IMR-90 (cell line): ENCODE data around the gene DNAJC4. TPM values are rescaled to one million over a fixed set of nuclear protein-coding genes. Genes with fewer than 3 reads are reported as not detected.

Experiments
- ATAC-seq: fragments of 200-7000 bp; cut with Tn5 transposase; 2 replicates; pipeline ENCODE4 v1.9.1; 2020; ENCODE audit warnings: low read depth, mild to moderate bottlenecking, moderate library complexity
- BruUV-seq: library from RNA; stranded (reverse); fragments of 400-500 nt; replicated peaks from 2 replicates; lab custom pipeline; 2021; lab: Mats Ljungman, UMichigan
- CTCF ChIA-PET: fragments of 300-600 bp; formaldehyde crosslinking; extraction: SDS; loops from one replicate; lab custom pipeline; 2021; ENCODE audit warnings: antibody characterized with exemption; lab: Yijun Ruan, JAX
- POLR2A ChIA-PET: fragments of 300-600 bp; sonication (Branson Sonifier 250); formaldehyde crosslinking; loops from one replicate; lab custom pipeline; 2022; ENCODE audit warnings: antibody characterized with exemption; ENCODE audit not compliant: unreplicated experiment; lab: Charles Lee
- DNase-seq: peaks from one replicate; pipeline ENCODE4 v3.0.0; 2013
- H2AFZ ChIP-seq: replicated peaks from 2 replicates; pipeline ENCODE3; 2013; ENCODE audit warnings: low read length, mild to moderate bottlenecking; ENCODE audit not compliant: poor library complexity
- H2AK5ac ChIP-seq: 2 replicates; pipeline ENCODE4 v1.6.1; 2013; ENCODE audit warnings: low read depth, low read length, inconsistent platforms
- H2AK9ac ChIP-seq: replicated peaks from 2 replicates; pipeline ENCODE3; 2013; ENCODE audit warnings: mild to moderate bottlenecking, low read depth, low read length, moderate library complexity; ENCODE audit not compliant: poor library complexity
- H2BK120ac ChIP-seq: 2 replicates; pipeline ENCODE4 v1.6.1; 2013; ENCODE audit warnings: low read depth, low read length, inconsistent platforms
- H2BK15ac ChIP-seq: 3 replicates; pipeline ENCODE4 v1.6.1; 2013; ENCODE audit warnings: low read depth, low read length, inconsistent platforms
- H2BK20ac ChIP-seq: 2 replicates; pipeline ENCODE4 v1.6.1; 2013; ENCODE audit warnings: low read depth, mild to moderate bottlenecking, inconsistent platforms, low read length, moderate library complexity
- H2BK5ac ChIP-seq: 2 replicates; pipeline ENCODE4 v1.6.1; 2013; ENCODE audit warnings: mild to moderate bottlenecking, low read depth, low read length, inconsistent platforms; ENCODE audit not compliant: poor library complexity, severe bottlenecking
- H3K14ac ChIP-seq: replicated peaks from 2 replicates; pipeline ENCODE4 v1.6.1; 2013; ENCODE audit warnings: low read depth, low read length, inconsistent platforms
- H3K18ac ChIP-seq: 2 replicates; pipeline ENCODE4 v1.6.1; 2013; ENCODE audit warnings: low read depth, low read length, control low read depth
- H3K23ac ChIP-seq: 2 replicates; pipeline ENCODE4 v1.6.1; 2013; ENCODE audit warnings: low read depth, low read length, inconsistent platforms
- H3K27ac ChIP-seq: 2 replicates; pipeline ENCODE4 v1.5.1; 2013; ENCODE audit warnings: mild to moderate bottlenecking, control low read depth, low read length; ENCODE audit not compliant: insufficient read depth
- H3K27me3 ChIP-seq: 2 replicates; pipeline ENCODE4 v1.6.1; 2013; ENCODE audit warnings: low read length; ENCODE audit not compliant: control insufficient read depth, insufficient read depth
- H3K36me3 ChIP-seq: 2 replicates; pipeline ENCODE4 v1.6.1; 2013; ENCODE audit warnings: low read length, mixed read lengths; ENCODE audit not compliant: control insufficient read depth, insufficient read depth
- H3K4ac ChIP-seq: 2 replicates; pipeline ENCODE4 v1.6.1; 2013; ENCODE audit warnings: low read depth, low read length, inconsistent platforms
- H3K4me1 ChIP-seq: 2 replicates; pipeline ENCODE4 v1.6.1; 2013; ENCODE audit warnings: low read length, mixed read lengths; ENCODE audit not compliant: control insufficient read depth, insufficient read depth
- H3K4me2 ChIP-seq: 2 replicates; pipeline ENCODE4 v1.6.1; 2013; ENCODE audit warnings: low read depth, mild to moderate bottlenecking, control low read depth, low read length, moderate library complexity
- H3K4me3 ChIP-seq: 2 replicates; pipeline ENCODE4 v1.5.1; 2013; ENCODE audit warnings: low read depth, mild to moderate bottlenecking, control low read depth, low read length, moderate library complexity; ENCODE audit not compliant: insufficient read depth
- H3K56ac ChIP-seq: 2 replicates; pipeline ENCODE4 v1.6.1; 2013; ENCODE audit warnings: low read length, inconsistent platforms; ENCODE audit not compliant: insufficient read depth; ENCODE audit errors: extremely low read depth
- H3K79me1 ChIP-seq, 2 experiments: 2 replicates each; pipeline ENCODE4 v1.6.1; 2013; ENCODE audit warnings: low read length in 2 of 2, inconsistent platforms in 1 of 2, low read depth in 1 of 2
- H3K9ac ChIP-seq: 2 replicates; pipeline ENCODE4 v1.6.1; 2013; ENCODE audit warnings: low read depth, low read length, control low read depth
- H3K9me1 ChIP-seq: 2 replicates; pipeline ENCODE4 v1.6.1; 2013; ENCODE audit warnings: low read length, inconsistent platforms; ENCODE audit not compliant: insufficient read depth
- H3K9me3 ChIP-seq: 2 replicates; pipeline ENCODE4 v1.6.1; 2013; ENCODE audit warnings: low read length; ENCODE audit not compliant: control insufficient read depth, insufficient read depth
- H4K20me1 ChIP-seq: 2 replicates; pipeline ENCODE4 v1.6.1; 2013; ENCODE audit warnings: low read length, inconsistent platforms; ENCODE audit not compliant: insufficient read depth
- H4K5ac ChIP-seq: 2 replicates; pipeline ENCODE4 v1.6.1; 2013; ENCODE audit warnings: mild to moderate bottlenecking, low read depth, low read length, control low read depth
- H4K8ac ChIP-seq, 2 experiments: 2 replicates each; pipeline ENCODE4 v1.6.1; 2013; ENCODE audit warnings: low read depth in 2 of 2, low read length in 2 of 2, control low read depth in 1 of 2, inconsistent platforms in 1 of 2
- H4K91ac ChIP-seq: 2 replicates; pipeline ENCODE4 v1.6.1; 2013; ENCODE audit warnings: low read depth, low read length, inconsistent platforms; ENCODE audit not compliant: insufficient read depth
- BHLHE40 ChIP-seq: fragments of 150-350 bp; IDR thresholded peaks from 2 replicates; pipeline ENCODE4 v1.6.1; 2016; ENCODE audit warnings: mild to moderate bottlenecking, low read depth, low read length
- CTCF ChIP-seq: conservative IDR thresholded peaks from 2 replicates; pipeline ENCODE4 v1.5.1; 2012; ENCODE audit warnings: mild to moderate bottlenecking, low read depth, low read length, improper control_type of control experiment
- MAFK ChIP-seq: IDR thresholded peaks from 2 replicates; pipeline ENCODE4 v1.6.1; 2012; ENCODE audit warnings: low read depth, low read length, improper control_type of control experiment
- MXI1 ChIP-seq: IDR thresholded peaks from 2 replicates; pipeline ENCODE4 v1.6.1; 2012; ENCODE audit warnings: low read depth, mild to moderate bottlenecking, low read length, moderate library complexity, borderline replicate concordance
- NFE2L2 ChIP-seq: fragments of 150-350 bp; IDR thresholded peaks from 2 replicates; pipeline ENCODE4 v1.6.1; 2016; ENCODE audit warnings: low read depth, mild to moderate bottlenecking, low read length
- POLR2A ChIP-seq: IDR thresholded peaks from 2 replicates; pipeline ENCODE4 v1.6.1; 2012; ENCODE audit warnings: mild to moderate bottlenecking, low read depth, low read length
- RAD21 ChIP-seq: IDR thresholded peaks from 2 replicates; pipeline ENCODE4 v1.6.1; 2012; ENCODE audit warnings: low read length, improper control_type of control experiment
- WGBS, 2 experiments: methylation state at CpG; one replicate each; pipeline versions ENCODE4 v1.1.5 to v1.1.7; 2013; ENCODE audit warnings: missing lambda C conversion rate in 2 of 2; ENCODE audit not compliant: insufficient read length in 1 of 2; ENCODE audit errors: extremely low coverage in 2 of 2; 5-methylcytosine and 5-hydroxymethylcytosine counted together
- dilution Hi-C: fragments of 300-500 bp; cut with HindIII; formaldehyde crosslinking; loops from one replicate; pipeline ENCODE4 v1.14.3; 2018; ENCODE audit warnings: low sequenced_read_pairs; ENCODE audit not compliant: unreplicated experiment
- in situ Hi-C: fragments of 300-500 bp; cut with MboI; formaldehyde crosslinking; loops from 3 replicates; pipeline ENCODE4 v1.14.3; 2019; ENCODE audit warnings: low sequenced_read_pairs, inconsistent platforms, mixed read lengths
- intact Hi-C: fragments of 100-400 bp; cut with micrococcal nuclease; formaldehyde crosslinking; loops from 2 replicates; pipeline ENCODE4 v1.10.0; 2022
- polyA plus RNA-seq, 3 experiments: library from polyadenylated mRNA; depleted of rRNA; stranded (reverse); fragments of >200 nt; gene quantifications; 2 replicates each; pipeline ENCODE4 v1.2.3, GENCODE V29; 2012; ENCODE audit warnings: low replicate concordance in 1 of 3
- total RNA-seq: library from RNA; depleted of rRNA; stranded (reverse); fragments of >200 nt; gene quantifications from 2 replicates; pipeline ENCODE4 v1.2.3, GENCODE V29; 2012

The DNAJC4 gene
- total and polyA plus RNA-seq, 2 of the 4 experiments (the other 2 are of a cell fraction) = 2.2 to 22.8 TPM

DNA sequence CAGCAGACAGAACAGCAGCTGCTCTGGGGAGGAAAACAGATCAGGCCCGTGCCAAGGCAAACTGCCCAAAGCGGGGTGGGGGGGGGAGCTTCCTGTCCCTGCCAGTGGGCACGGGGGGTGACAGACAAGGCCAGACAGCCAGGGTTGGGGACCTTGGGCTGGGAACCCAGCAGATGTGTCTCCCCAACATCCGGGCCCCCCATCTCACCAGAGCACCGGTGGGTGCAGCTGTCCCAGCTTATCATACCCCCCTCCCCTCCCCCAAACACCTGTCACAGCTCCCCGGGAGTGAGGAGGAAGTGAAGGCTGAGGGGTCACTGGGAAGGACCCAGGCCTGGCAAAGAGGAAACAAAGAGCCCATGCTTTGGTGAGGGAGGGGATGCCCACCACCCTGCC, 15.1 kb downstream of the DNAJC4 start:
- Histone ChIP-seq H4K5ac (peak overlapping the region; percentile 38; the same call in 1 of the 2 replicates), H3K14ac (peak overlapping the region; percentile 81), H4K8ac (peak overlapping the region; percentile 65 to 79; a peak in 3 of 4 replicates), H3K9me3 (no peaks in the 10 kb centered on the region), H4K91ac (peak overlapping the region; percentile 98), H3K4ac (peak overlapping the region; percentile 99), H3K18ac (peak overlapping the region; percentile 49; the same call in 1 of the 2 replicates), H2BK20ac (no peak overlapping the region), H3K56ac (peak overlapping the region; percentile 86), H3K4me1 (peaks cover 8% of the 10 kb centered on the region), H2AK9ac (peak overlapping the region; percentile 100), H3K36me3 (peaks cover 12% of the 10 kb centered on the region), H3K79me1 (peaks cover 10 to 31% of the 10 kb centered on the region in 2 experiments; a peak in 3 of 4 replicates), H3K27ac (peak overlapping the region; percentile 98), H3K27me3 (no peaks in the 10 kb centered on the region), H4K20me1 (peaks cover 26% of the 10 kb centered on the region), H3K23ac (peak overlapping the region; percentile 95), H2AK5ac (peak overlapping the region; percentile 100), H2BK15ac (peak overlapping the region; percentile 52; the same call in 1 of the 3 replicates), H2BK120ac (peak overlapping the region; percentile 73), H3K9ac (peak overlapping the region; percentile 77), H3K4me3 (peak overlapping the region; percentile 95), H3K4me2 (peak overlapping the region; percentile 96), H2BK5ac (peak overlapping the region; percentile 98), H2AFZ (peak overlapping the region; percentile 89), H3K9me1 (peaks cover 7% of the 10 kb centered on the region)
- CTCF ChIA-PET = interaction anchor here (2.1 kb wide), 1 partner anchor 55 kb away, joined by 7 read pairs; no protein-coding TSS in a partner anchor
- dilution Hi-C loops = no loop called here
- no peak for DNase-seq
- POLR2A ChIA-PET = no interaction called here
- WGBS, 2 experiments = no CpG with 5 or more reads among the region's 6 CpGs
- in situ Hi-C loops = no loop called here
- TF ChIP-seq MXI1 = no peak
- no peak for TF ChIP-seq RAD21
- TF ChIP-seq MAFK = no peak
- TF ChIP-seq NFE2L2 = no peak
- no peak for TF ChIP-seq CTCF
- TF ChIP-seq BHLHE40 = peak; percentile 39; the same call in 1 of the 2 replicates
- TF ChIP-seq POLR2A = no peak
- intact Hi-C loops = no loop called here
- no TSS peak for BruUV-seq
- no peak for ATAC-seq
